ENCODE data around the gene BMPR1B.

GRCh38 chr4:95190751-95191436, 433.1 kb downstream of the BMPR1B start:
- TF ChIP-seq CTCF (IDR thresholded peaks at IDR 0.05; ENCODE audit: low read length) (no peak), EZH2phosphoT487 (IDR thresholded peaks at IDR 0.05; ENCODE audit: low read length) (no peak), EZH2 (optimal IDR thresholded peaks at IDR 0.05; ENCODE audit: low read depth, low read length) (no peak)

All from MM.1S (cell line).